Stimulated activated CD4-positive, alpha-beta T cell treated with anti-CD3 and anti-CD28 coated beads, Interleukin-2, amount 100 ng/mL, for 48 hours (primary cell): ENCODE results near the gene DQX1.
"Not testable (repeated sequence)": the region's sequence is repeated elsewhere in the genome, so short reads cannot be mapped to it uniquely, and the experiment has no call there.

ENCODE experiments used
- DNase-seq, 2 donors: peaks; one replicate each; pipeline ENCODE4 v3.0.0-alpha.2; 2020

Gene DQX1

GRCh38 chr2:74525717-74526648 lies at the start of gene DQX1:
Gene DQX1, minus strand, starts transcription at chr2:74526231. Its CDS starts 502 bp downstream, at chr2:74525729.
- no peak for DNase-seq

DNA sequence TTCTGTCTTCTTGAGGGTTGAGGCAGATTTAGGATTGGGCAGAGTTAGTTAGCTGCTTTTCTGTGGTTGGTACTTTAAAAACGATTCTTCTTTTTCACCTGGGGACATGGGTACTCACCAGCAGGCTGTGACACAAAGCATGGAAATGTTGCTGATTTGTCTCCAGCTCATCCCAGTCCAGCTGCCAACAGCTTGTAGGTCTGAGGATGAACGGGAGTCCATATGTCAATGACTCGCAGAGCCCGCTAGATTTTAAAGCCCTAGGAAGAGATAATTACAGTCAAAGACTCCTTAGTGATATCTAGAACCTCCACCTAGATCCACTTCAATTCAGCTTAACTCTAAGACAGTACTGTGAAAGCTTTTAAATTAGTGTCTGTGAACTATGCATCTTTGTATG lies 49.3 kb upstream of the DQX1 start:
- no peak for DNase-seq

DNA sequence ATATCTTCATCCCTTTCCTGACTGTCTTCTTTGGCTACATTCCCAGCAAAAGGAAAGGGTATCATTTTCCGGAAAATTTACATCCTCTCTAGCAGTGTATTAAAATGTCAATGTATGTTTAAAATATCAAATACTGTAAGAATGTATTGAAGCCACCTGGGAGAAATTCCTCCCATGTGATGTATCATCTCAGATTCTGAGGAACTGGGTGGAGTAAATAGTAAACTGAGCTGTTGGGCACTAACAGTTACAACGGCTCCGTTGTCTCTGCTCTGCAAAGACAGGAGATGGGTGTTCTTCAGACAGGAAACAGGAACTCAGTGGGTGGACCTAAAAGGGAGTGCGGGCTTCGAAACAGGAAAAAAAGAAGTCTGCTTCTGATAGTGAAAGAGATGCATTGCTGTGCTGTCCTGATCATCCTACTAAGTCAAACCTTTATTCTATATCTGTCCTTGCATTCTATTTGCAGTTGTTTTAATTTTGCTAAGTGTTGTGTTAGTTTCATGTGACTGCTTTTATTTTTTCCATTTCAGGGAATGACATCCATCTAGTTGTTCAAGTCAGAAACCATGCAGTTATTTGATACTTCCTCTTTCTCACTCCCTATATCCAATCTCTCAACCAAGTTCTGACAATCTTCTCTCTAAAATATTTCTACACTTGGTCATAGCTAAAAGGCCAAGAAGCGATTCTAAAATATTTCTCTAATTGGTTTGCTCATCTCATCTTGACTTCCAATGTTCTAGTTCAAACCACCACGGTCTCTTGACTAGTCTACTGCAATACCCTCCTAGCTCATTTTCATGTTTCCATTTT lies 47.9 kb upstream of the DQX1 start:
- no peak for DNase-seq

DNA sequence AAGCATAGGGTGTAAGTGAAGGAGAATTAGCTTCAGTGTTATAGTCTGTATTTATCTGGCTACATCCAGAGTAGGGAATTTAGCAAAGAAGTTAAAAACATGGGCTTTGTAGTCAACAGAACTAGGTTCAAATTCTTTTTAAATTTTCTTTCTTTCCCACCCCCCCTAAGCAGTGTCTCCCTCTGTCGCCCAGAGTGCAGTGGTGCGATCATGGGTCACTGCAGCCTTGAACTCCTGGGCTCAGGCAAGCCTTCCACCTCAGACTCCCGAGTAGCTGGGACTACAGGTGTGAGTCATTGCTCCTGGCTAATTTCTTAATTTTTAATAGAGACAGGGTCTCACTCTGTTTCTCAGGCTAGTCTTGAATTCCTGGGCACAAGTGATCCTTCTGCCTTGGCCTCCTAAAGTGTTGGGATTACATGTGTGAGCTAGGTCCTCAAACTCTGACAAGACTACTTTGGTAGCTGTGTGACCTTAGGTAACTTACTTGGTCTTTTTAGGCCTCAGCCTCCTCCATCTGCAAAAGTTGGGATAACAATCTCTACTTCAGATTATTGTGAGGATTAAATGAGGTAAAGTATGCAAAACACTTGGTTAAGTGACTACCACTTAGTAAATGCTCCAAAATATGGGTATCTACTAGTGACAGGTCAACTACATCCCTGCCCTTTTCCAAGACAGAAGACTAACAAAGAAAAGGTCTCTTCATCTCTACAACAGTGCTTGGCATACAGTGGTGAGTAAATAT lies 46.3 kb upstream of the DQX1 start:
- no peak for DNase-seq

- DNase-seq, result no peak
Observed at GRCh38 chr2:74571058-74571457, 45.0 kb upstream of the DQX1 start.

GRCh38 chr2:74569686-74570085 lies 43.7 kb upstream of the DQX1 start:
- DNase-seq, result no peak

GRCh38 chr2:74567881-74568280 lies 41.9 kb upstream of the DQX1 start:
- no peak for DNase-seq

GRCh38 chr2:74566754-74567085 lies 40.7 kb upstream of the DQX1 start:
- no peak for DNase-seq

DNA sequence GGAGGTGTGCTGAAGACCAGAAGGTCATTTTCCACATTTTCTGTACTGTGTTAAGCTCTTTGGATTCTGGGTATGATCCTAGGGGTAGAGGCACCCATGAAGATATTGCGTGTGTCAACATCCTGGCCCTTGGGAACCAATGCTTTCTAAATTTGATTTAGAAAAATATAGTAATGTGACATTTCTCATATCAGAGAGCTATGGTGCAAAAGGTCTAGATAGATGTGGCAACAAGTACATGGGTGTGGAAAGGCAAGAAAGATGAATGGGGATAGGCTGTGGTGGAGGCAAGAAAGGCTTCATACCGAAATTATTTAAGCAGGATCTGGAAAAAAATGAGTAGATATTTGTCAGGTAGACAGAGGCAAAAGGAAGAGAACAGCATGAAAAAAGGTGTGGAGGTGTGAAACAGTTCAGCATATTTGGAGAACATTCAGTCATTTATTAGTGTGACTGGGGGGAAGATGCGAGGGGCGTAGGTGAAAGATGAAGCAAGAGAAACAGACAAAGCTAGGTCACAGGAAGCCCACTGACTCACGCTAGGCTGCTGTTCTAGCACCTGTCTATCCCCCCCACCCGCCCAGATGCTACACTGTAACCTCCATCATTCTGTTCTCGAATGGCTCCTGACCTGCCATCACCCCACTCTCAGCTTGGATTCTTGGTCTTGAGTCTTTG lies 40.2 kb upstream of the DQX1 start:
- no peak for DNase-seq

GRCh38 chr2:74564222-74564621 lies 38.2 kb upstream of the DQX1 start:
- DNase-seq, result no peak

DNA sequence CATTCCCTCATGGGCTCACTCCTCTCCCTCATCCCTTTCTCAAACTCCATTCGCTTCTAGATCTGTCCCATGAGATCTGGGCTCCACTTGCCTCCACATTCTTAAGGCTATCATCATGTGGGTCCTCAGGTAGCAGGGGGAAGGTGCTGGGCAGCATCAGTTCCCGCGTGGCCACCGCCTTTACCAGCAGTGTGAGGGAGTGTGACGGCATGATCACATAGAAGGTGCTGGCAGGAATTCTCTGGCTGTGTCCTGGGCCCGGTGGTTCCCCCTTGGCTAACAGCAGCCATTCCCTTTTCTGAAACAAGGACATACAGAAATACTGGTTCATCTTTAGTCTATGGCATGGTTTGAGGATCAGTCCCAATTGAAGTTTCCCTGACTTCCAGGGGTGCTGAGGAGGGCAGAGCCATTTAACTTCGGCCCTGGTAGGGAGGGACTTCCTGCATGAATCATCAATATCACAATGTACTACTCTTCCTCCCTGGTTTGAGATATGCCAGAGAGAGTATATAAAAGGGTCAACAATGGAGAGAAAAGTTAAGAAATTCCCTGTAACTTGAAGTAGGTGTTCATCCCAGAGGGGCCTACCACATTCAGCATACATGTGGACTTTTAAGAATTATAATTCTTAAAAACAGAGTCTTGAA lies 36.2 kb upstream of the DQX1 start:
- DNase-seq, result no peak

- DNase-seq, result not testable (repeated sequence)
Observed at GRCh38 chr2:74561022-74561421, 35.0 kb upstream of the DQX1 start.

- DNase-seq, result no peak
Observed at GRCh38 chr2:74560591-74560990, 34.6 kb upstream of the DQX1 start.

GRCh38 chr2:74559912-74560311 lies 33.9 kb upstream of the DQX1 start:
- DNase-seq, result no peak

DNA sequence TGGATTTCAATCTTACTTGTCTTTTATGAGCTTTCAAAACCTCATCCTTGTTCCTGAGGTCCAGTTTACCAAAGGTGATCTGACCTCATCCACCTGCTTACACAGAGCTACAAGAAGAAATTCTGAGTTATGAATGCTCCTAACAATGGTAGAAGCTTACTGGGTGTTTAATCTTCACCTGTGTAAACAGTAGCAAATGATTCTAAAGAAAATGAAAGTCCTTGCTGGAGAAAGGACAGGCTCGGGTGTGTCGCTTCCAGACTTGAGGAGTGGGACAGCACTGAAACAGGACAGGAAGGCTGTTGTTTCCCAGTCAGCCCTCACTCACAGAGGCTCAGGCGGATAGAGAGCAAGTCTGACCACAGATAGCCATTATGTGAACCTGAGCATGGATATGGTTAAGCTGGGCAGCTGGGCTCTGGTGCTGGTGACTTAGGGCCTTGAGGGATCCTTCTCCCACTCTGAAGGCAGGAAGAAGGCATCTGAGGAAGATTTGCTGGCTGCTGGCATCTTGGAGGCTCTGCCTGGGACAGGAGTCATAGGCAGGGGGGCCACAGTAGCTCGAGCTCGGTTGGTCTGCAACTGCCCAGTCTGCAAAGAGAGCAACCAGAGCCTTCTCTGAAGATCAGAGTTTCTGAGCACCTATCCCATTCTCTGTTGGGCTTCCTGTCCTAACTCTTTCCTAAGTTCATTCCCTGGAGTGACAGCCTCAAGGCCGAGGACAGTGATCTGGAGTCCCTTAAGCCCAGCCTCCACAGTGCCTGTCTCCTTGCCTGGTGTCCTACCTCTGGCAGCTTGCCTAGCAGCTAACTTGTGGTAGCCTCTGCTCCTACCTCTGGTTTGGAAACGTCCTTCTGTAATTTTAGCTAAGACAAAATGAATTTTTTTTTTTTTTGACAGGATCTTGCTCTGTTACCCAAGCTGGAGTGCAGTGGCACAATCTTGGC lies 32.5 kb upstream of the DQX1 start:
- no peak for DNase-seq

DNA sequence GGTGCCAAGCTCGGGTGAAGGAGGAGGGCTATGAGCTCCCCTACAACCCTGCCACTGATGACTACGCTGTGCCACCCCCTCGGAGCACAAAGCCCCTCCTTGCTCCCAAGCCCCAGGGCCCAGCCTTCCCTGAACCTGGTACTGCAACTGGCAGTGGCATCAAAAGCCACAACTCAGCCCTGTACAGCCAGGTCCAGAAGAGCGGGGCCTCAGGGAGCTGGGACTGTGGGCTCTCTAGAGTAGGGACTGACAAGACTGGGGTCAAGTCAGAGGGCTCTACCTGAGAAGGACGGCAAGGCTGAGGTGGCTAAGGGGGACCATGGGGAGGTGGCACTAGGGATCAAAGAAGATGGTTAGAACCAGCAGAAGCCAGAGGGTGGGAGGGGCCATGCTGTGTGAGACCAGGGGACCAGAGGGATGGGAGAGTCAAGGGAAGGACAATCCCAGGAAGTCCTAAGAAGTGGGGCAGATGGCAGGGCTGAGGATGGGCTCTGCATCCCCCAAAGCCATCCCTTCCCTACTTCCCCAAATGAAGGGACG lies 30.9 kb upstream of the DQX1 start:
- no peak for DNase-seq

GRCh38 chr2:74556159-74556558 lies 30.1 kb upstream of the DQX1 start:
- no peak for DNase-seq

GRCh38 chr2:74555610-74556103 lies 29.6 kb upstream of the DQX1 start:
- no peak for DNase-seq

- peak; percentile 37 to 44 for DNase-seq
Observed at GRCh38 chr2:74554820-74555531, 28.9 kb upstream of the DQX1 start.
